VCaP (cell line): ENCODE measurements around the gene IPMK.

Experiments
- H3K27ac ChIP-seq: fragments of 450-650 bp; 2 replicates; pipeline ENCODE4 v1.5.1; 2017
- TF ChIP-seq, protein P1 (sequence below): fragments of 450-650 bp; conservative IDR thresholded peaks from 2 replicates; pipeline ENCODE4 v1.5.1; 2017; ENCODE audit warnings: mild to moderate bottlenecking, moderate library complexity

IPMK gene

DNA sequence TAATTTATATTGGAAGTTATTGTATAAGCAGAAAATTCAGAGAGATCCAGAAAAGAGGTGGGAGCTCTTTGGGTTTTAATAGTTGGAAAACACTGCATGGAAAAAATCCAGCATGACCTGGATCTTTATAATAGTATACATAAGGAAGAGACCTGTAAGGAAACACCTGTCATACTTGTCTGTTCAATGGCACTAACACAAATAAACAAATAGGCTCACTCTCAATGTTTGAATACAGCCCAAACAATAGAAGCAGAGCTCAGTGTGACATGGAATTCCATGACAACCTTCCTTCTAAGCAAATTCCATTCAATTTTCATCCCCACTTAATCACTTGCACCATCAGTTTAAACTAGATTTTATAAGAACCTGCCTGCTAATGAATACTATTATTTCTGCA, 33.0 kb upstream of the IPMK start:
- TF ChIP-seq, protein P1, sequence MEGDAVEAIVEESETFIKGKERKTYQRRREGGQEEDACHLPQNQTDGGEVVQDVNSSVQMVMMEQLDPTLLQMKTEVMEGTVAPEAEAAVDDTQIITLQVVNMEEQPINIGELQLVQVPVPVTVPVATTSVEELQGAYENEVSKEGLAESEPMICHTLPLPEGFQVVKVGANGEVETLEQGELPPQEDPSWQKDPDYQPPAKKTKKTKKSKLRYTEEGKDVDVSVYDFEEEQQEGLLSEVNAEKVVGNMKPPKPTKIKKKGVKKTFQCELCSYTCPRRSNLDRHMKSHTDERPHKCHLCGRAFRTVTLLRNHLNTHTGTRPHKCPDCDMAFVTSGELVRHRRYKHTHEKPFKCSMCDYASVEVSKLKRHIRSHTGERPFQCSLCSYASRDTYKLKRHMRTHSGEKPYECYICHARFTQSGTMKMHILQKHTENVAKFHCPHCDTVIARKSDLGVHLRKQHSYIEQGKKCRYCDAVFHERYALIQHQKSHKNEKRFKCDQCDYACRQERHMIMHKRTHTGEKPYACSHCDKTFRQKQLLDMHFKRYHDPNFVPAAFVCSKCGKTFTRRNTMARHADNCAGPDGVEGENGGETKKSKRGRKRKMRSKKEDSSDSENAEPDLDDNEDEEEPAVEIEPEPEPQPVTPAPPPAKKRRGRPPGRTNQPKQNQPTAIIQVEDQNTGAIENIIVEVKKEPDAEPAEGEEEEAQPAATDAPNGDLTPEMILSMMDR, result no peak

DNA sequence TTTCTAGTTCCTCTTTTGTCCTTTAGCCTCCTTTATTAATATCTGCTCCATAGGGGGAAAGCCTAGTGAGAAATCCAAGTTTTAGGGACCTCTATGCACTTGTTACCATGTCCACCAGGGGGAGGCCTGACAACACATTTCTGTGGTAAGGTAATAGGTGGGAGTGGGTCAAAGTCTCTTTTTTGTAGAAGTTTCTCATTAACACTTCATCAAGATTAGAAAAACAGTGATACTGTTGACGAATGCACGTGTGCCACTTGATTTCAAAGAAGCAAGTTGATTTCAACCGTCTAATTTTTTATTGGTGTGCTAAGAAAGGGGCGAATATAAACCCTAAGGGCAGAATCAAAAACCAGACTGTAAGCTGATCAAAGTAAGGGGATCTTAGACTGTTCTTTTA, 31.9 kb upstream of the IPMK start:
- TF ChIP-seq, protein P1, result peak; percentile 85
- H3K27ac ChIP-seq, result no peak overlapping the region

More for the DNA sequence above, 33.0 kb upstream of the IPMK start:
- H3K27ac ChIP-seq, result peak overlapping the region; percentile 16; the same call in 1 of the 2 replicates

DNA sequence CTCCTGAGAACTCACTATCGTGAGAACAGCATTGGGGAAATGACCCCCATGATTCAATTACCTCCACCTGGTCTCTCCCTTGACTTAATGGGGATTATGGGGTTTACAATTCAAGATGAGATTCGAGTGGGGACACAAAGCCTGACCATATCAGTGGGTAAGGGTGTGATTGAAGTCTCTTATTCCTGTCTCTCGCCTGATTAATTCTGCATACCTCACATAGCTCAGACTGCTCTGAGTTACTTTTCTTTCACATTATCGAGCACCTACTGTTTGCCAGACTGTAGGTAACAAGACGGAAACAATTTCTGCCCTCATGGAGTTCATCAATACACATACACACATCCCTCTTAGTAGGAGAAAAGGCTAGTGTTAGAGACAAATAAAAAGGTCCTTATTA, 26.3 kb upstream of the IPMK start:
- H3K27ac ChIP-seq, result no peak overlapping the region
- TF ChIP-seq, protein P1, result no peak

DNA sequence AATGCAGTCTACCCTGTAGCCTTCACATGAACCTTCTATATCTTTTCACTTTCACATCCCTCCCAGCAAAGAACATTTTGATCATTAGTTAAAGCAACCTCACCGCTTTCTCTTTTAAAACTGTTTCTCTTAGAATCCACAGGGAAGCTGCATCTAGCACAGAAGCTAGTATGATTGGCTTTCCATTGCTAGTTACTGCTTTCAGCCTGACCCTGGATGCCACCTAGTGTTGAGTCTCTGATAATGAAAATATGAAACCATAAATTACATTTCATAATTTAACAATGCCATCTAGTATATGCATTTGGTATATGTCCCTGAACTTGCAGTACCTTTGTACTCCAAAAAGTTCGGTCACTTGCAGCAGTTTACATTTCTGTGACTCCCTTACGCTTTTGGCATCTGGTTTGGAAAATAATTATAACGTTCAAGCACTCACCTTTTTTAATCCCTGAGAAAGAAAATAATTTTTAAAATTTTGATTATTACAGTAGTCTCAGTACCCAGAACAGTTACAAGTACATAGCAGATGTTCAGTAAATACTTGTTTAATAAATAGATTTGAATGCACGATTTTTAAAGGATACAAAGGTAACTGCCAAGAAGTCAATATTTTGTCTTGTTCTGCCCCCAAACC, 24.0 kb upstream of the IPMK start:
- TF ChIP-seq, protein P1, result peak; percentile 86
- no peak overlapping the region for H3K27ac ChIP-seq

DNA sequence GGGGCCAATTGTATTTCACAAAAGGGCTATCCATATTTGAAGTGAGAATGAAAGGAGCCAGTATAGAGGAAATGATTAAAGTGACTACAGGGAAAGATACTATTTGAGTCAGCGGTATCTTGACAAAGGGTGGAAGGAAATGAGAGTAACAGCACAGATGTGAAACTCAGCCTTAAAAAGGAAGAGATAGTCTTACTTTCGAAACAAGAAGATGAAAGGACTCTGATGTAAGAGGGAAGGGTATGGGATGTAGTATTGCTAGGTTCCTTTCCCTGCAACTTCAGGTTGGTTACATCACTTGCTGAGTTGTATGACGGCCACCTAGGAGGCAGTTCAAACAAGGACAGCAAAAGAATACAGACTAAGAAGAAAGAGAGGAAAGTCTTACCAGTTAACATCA, 14.9 kb upstream of the IPMK start:
- TF ChIP-seq, protein P1, result no peak
- no peak overlapping the region for H3K27ac ChIP-seq

DNA sequence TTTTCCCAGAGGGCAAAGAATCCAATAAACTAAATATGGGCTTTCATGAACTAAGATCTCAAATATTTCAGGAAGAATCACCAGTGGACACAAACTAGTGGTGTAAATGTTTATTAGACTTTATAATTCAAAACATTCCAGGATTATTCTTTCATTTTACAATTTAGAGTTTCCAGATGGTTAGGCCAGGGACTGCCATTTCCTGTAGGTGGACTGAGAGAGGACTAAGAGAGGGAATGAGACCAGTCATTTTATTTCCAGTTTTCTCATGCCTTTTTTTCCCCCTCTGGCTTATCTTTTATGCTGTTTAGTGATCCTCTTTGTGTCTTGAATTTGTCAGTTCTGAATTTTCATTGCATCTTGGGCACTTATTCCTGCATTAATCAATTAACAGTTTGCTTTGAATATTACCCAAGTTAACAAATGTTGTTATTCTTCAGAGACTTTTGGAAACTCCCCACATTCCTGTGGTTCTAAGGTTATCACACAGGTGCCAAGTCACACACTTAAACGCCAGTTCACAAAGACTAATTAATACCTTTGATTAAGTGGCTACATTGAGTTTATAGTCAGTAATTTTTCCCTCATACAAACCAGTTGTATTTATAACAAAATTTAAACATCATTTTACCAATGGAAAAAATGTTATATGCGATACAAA, 13.5 kb upstream of the IPMK start:
- TF ChIP-seq, protein P1, result no peak
- H3K27ac ChIP-seq, result no peak overlapping the region

DNA sequence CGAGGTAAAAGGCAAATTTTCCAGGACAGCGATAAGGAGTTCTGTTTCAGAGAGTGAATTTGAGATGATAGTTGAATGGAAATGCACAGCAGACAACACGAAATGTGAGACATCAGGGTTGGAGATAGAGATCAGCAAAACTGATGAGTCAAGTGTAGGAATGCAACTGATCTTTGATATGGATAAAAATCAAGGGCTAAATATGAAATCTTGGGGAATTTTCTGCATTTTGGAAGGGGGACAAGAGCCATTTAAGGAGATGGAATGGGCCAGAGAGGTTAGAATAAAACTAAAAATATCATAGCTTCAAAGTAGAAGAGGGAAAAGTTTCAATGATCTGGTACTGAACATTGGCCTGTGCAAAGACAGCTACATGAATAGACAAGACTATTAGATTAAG, 12.8 kb upstream of the IPMK start:
- H3K27ac ChIP-seq, result no peak overlapping the region
- TF ChIP-seq, protein P1, result no peak
